Lung (tissue), 12 donors: Measurements from ENCODE around the gene APBA2. TPM values are rescaled to one million over a fixed set of nuclear protein-coding genes. Genes with fewer than 3 reads are reported as not detected.

Experiments
- ATAC-seq: fragments of 200-7000 bp; cut with Tn5 transposase; one replicate; pipeline ENCODE4 v1.9.1; 2020; ENCODE audit warnings: moderate number of reproducible peaks; ENCODE audit not compliant: insufficient read depth, low FRiP score
- DNase-seq, 3 donors: peaks; one replicate each; pipeline ENCODE4 v3.0.0-alpha.2; 2013 to 2017
- H3K27ac ChIP-seq, 2 donors: one replicate each; pipeline ENCODE4 v1.5.1; 2013; ENCODE audit warnings: mild to moderate bottlenecking in 2 of 2, moderate library complexity in 2 of 2, control low read depth in 1 of 2, inconsistent platforms in 1 of 2, low read depth in 1 of 2, low read length in 1 of 2
- H3K27me3 ChIP-seq, 3 donors: one replicate each; pipeline ENCODE4 v1.5.1; 2013; ENCODE audit warnings: low read length in 2 of 3; ENCODE audit not compliant: control insufficient read depth in 3 of 3, insufficient read depth in 3 of 3
- H3K36me3 ChIP-seq, 4 donors: one replicate each; pipeline ENCODE4 v1.5.1; 2013; ENCODE audit warnings: low read length in 4 of 4, mild to moderate bottlenecking in 1 of 4, moderate library complexity in 1 of 4; ENCODE audit not compliant: control insufficient read depth in 4 of 4, insufficient read depth in 4 of 4
- H3K4me1 ChIP-seq, 5 donors: one replicate each; pipeline ENCODE4 v1.5.1; 2013; ENCODE audit warnings: low read length in 5 of 5, mild to moderate bottlenecking in 2 of 5, moderate library complexity in 1 of 5; ENCODE audit not compliant: control insufficient read depth in 5 of 5, insufficient read depth in 5 of 5
- H3K4me3 ChIP-seq: one replicate; pipeline ENCODE4 v1.5.1; 2013; ENCODE audit warnings: mild to moderate bottlenecking, control low read depth, moderate library complexity
- H3K9ac ChIP-seq, 2 donors: one replicate each; pipeline ENCODE4 v1.5.1; 2013; ENCODE audit warnings: low read length in 2 of 2, control low read depth in 1 of 2; ENCODE audit not compliant: insufficient read depth in 1 of 2
- H3K9me3 ChIP-seq, 4 donors: one replicate each; pipeline ENCODE4 v1.5.1; 2013; ENCODE audit warnings: low read length in 3 of 4, mild to moderate bottlenecking in 1 of 4, moderate library complexity in 1 of 4; ENCODE audit not compliant: control insufficient read depth in 4 of 4, insufficient read depth in 3 of 4
- CTCF ChIP-seq: IDR thresholded peaks from 2 replicates; pipeline ENCODE4 v1.5.1; 2012; ENCODE audit warnings: mild to moderate bottlenecking; ENCODE audit errors: control extremely low read depth, extremely low read depth
- WGBS, 2 donors: extraction: QIAGEN DNeasy Blood & Tissue Kit; methylation state at CpG; one replicate each; pipeline ENCODE4 v1.1.7; 2013; 5-methylcytosine and 5-hydroxymethylcytosine counted together
- polyA plus RNA-seq, 2 donors: library from polyadenylated mRNA; stranded (reverse); fragments of 200-250 nt; gene quantifications; one replicate each; pipeline ENCODE4 v1.2.1, GENCODE V29; 2013
- total RNA-seq, 2 donors: library from RNA; depleted of rRNA in 1 of 2; stranded (reverse); fragments of >200 nt in 1 of 2; gene quantifications; one replicate each; pipeline ENCODE4 v1.2.1, GENCODE V29; 2014 to 2021
- donor health status: control.
- donor health status: control.
- donor health status: Bipolar disorder and iron deficiency.
- donor health status: healthy.
- donor health status: DM: yes; HTN: yes; CAD: no.

The APBA2 gene
- total and polyA plus RNA-seq, 4 donors = 1.6 to 18.3 (median 4.5) TPM

- no peaks in the 10 kb centered on the region for H3K27me3 ChIP-seq
- no peak overlapping the region for H3K27ac ChIP-seq
- DNase-seq (no peak), ATAC-seq (no peak)
- no peak overlapping the region for H3K4me3 ChIP-seq
- WGBS, 2 donors = 93 to 96% methylated on average over 10 of the region's 10 CpGs
- no peak for TF ChIP-seq CTCF
- H3K9me3 ChIP-seq = no peaks in the 10 kb centered on the region
- H3K36me3 ChIP-seq = no peaks in the 10 kb centered on the region
- no peaks in the 10 kb centered on the region for H3K4me1 ChIP-seq
- no peak overlapping the region for H3K9ac ChIP-seq
Observed at GRCh38 chr15:29099131-29099880, 213.5 kb downstream of the APBA2 start.

GRCh38 chr15:29100486-29101000, 214.8 kb downstream of the APBA2 start:
- H3K27me3 ChIP-seq = no peaks in the 10 kb centered on the region
- no peak overlapping the region for H3K4me3 ChIP-seq
- ATAC-seq (no peak), DNase-seq (no peak)
- no peak for TF ChIP-seq CTCF
- no peak overlapping the region for H3K9ac ChIP-seq
- WGBS, 2 donors = 76 to 85% methylated on average over 7 of the region's 7 CpGs
- no peaks in the 10 kb centered on the region for H3K4me1 ChIP-seq
- H3K27ac ChIP-seq = no peak overlapping the region
- H3K9me3 ChIP-seq = no peaks in the 10 kb centered on the region
- H3K36me3 ChIP-seq = no peaks in the 10 kb centered on the region

GRCh38 chr15:29101491-29101890, 215.7 kb downstream of the APBA2 start:
- Histone ChIP-seq H3K36me3 (no peaks in the 10 kb centered on the region), H3K4me1 (no peaks in the 10 kb centered on the region), H3K9me3 (no peaks in the 10 kb centered on the region), H3K4me3 (no peak overlapping the region), H3K27me3 (no peaks in the 10 kb centered on the region), H3K27ac (no peak overlapping the region), H3K9ac (no peak overlapping the region)
- ATAC-seq = no peak
- TF ChIP-seq CTCF = no peak
- no peak for DNase-seq
- 94 to 95% methylated on average over 16 of the region's 16 CpGs for WGBS, 2 donors
